AG04450 (cell line): Measurements from ENCODE around the gene PAX8. TPM values are rescaled to one million over a fixed set of nuclear protein-coding genes. Genes with fewer than 3 reads are reported as not detected.
A peak's percentile ranks its signal among the peaks of the same experiment; 100 is the strongest.
"Not testable (repeated sequence)": the region's sequence is repeated elsewhere in the genome, so short reads cannot be mapped to it uniquely, and the experiment has no call there.

Source experiments
- CTCF ChIA-PET: fragments of 300-600, 350-600 bp; formaldehyde crosslinking; extraction: SDS; loops from one replicate; lab custom pipeline; 2022; ENCODE audit warnings: antibody characterized with exemption, inconsistent platforms; lab: Charles Lee
- POLR2A ChIA-PET: fragments of 350-600 bp; formaldehyde crosslinking; extraction: SDS; loops from one replicate; lab custom pipeline; 2021; ENCODE audit warnings: antibody characterized with exemption, inconsistent platforms; lab: Yijun Ruan, JAX
- DNase-seq: peaks from one replicate; pipeline ENCODE4 v3.0.0-alpha.2; 2011; ENCODE audit warnings: low read depth, low spot score
- H3K27ac ChIP-seq: one replicate; pipeline ENCODE4 v1.5.1; 2012; ENCODE audit warnings: low read depth, low read length, control low read depth
- H3K27me3 ChIP-seq: one replicate; pipeline ENCODE4 v1.6.0; 2012; ENCODE audit warnings: low read length; ENCODE audit not compliant: control insufficient read depth, insufficient read depth
- H3K4me3 ChIP-seq: 2 replicates; pipeline ENCODE4 v1.5.1; 2011; ENCODE audit warnings: mild to moderate bottlenecking, low read depth, low read length, control low read depth
- H3K9me3 ChIP-seq: 2 replicates; pipeline ENCODE4 v1.5.1; 2012; ENCODE audit warnings: low read length; ENCODE audit not compliant: control insufficient read depth, insufficient read depth
- polyA plus RNA-seq: library from polyadenylated mRNA; depleted of rRNA; stranded (reverse); fragments of >200 nt; gene quantifications from 2 replicates; pipeline ENCODE4 v1.2.3, GENCODE V29; 2011
- TF ChIP-seq, protein P1 (sequence below): IDR thresholded peaks from 2 replicates; pipeline ENCODE4 v1.5.1; 2011; ENCODE audit warnings: low read depth, low read length, control low read depth, inconsistent platforms

The PAX8 gene
- polyA plus RNA-seq, 1 experiment, result 1.2 TPM

GRCh38 chr2:113297590-113297989 lies 18.9 kb upstream of the PAX8 start:
- CTCF ChIA-PET, result interaction anchor here (0.7 kb wide), 1 partner anchor 93 kb away, joined by 5 read pairs; no protein-coding TSS in a partner anchor

GRCh38 chr2:113291191-113291590 lies 12.5 kb upstream of the PAX8 start:
- Histone ChIP-seq H3K27me3 (peaks cover 26% of the 10 kb centered on the region), H3K4me3 (no peak overlapping the region), H3K27ac (no peak overlapping the region), H3K9me3 (no peaks in the 10 kb centered on the region)
- TF ChIP-seq, protein P1, sequence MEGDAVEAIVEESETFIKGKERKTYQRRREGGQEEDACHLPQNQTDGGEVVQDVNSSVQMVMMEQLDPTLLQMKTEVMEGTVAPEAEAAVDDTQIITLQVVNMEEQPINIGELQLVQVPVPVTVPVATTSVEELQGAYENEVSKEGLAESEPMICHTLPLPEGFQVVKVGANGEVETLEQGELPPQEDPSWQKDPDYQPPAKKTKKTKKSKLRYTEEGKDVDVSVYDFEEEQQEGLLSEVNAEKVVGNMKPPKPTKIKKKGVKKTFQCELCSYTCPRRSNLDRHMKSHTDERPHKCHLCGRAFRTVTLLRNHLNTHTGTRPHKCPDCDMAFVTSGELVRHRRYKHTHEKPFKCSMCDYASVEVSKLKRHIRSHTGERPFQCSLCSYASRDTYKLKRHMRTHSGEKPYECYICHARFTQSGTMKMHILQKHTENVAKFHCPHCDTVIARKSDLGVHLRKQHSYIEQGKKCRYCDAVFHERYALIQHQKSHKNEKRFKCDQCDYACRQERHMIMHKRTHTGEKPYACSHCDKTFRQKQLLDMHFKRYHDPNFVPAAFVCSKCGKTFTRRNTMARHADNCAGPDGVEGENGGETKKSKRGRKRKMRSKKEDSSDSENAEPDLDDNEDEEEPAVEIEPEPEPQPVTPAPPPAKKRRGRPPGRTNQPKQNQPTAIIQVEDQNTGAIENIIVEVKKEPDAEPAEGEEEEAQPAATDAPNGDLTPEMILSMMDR, result no peak
- POLR2A ChIA-PET, result no interaction called here
- DNase-seq, result no peak
- CTCF ChIA-PET, result no interaction called here

More at GRCh38 chr2:113297590-113297989, 18.9 kb upstream of the PAX8 start:
- H3K9me3 ChIP-seq, H3K4me3 ChIP-seq, H3K27ac ChIP-seq, POLR2A ChIA-PET, DNase-seq: not testable (repeated sequence)
- H3K27me3 ChIP-seq, result peaks cover 25% of the 10 kb centered on the region
- TF ChIP-seq, protein P1, result peak; percentile 40

GRCh38 chr2:113288674-113289149 lies 10.0 kb upstream of the PAX8 start:
- peaks cover 26% of the 10 kb centered on the region for H3K27me3 ChIP-seq
- POLR2A ChIA-PET, H3K27ac ChIP-seq, CTCF ChIA-PET, H3K4me3 ChIP-seq, DNase-seq, H3K9me3 ChIP-seq: not testable (repeated sequence)

DNA sequence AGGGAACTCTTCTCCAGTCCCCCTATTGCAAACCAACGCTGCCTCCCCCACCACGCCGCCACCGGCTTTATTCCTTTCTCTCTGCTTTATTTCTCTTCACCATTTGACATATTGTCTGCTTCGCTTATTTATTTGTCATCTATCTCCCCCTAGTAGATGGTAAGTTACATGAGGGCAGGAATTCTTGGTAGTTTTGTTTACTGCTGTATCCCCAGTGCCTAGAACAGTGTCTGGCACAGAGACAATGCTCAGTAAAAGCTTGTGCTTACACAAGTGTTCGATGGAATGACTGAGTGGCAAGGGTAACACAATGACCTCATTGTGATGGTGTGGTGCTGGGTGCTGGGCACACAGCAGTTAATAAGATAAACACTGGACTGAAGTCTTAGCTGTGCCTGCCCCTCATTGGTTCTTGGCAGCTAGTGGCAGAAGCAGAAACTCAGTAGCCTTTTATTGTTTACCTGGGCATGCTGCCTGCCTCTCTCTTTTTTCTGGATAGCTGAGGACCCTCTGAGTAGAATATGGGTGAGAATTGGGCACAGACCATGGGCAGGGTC lies 9.5 kb upstream of the PAX8 start:
- DNase-seq, H3K27ac ChIP-seq, CTCF ChIA-PET, H3K9me3 ChIP-seq, POLR2A ChIA-PET, H3K4me3 ChIP-seq: not testable (repeated sequence)
- peaks cover 21% of the 10 kb centered on the region for H3K27me3 ChIP-seq

- TF ChIP-seq, protein P1, result no peak
- H3K27ac ChIP-seq, result no peak overlapping the region
- no peak for DNase-seq
- no peak overlapping the region for H3K4me3 ChIP-seq
- ChIA-PET POLR2A (no interaction called here), CTCF (no interaction called here)
- no peaks in the 10 kb centered on the region for H3K9me3 ChIP-seq
- H3K27me3 ChIP-seq, result peaks cover 4% of the 10 kb centered on the region
Measured at GRCh38 chr2:113285816-113286215, 7.1 kb upstream of the PAX8 start.

DNA sequence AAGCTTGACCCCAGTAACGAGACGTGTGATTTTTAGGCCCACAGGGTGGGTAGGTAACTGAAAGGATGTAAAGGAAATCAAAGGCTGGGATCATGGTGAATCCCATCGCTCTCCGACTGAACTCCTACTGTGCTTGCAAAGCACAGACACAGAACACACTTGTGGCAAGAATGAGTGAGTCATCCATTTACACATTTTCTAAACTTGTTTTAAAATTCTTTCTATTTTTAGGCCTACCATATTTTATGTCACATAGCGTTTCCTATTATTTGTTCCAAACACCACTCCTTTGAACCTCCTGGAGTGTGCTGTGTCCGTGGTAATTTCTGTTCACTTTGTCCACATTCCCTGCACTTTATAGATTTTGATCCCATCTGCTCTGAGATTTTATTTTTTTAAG lies 6.3 kb upstream of the PAX8 start:
- H3K27me3 ChIP-seq, H3K9me3 ChIP-seq, POLR2A ChIA-PET, DNase-seq, CTCF ChIA-PET, H3K4me3 ChIP-seq: not testable (repeated sequence)
- H3K27ac ChIP-seq, result peak overlapping the region; percentile 93
